GM21723 (cell line): ENCODE measurements around the gene DIRAS3.
"Not testable (repeated sequence)": the region's sequence is repeated elsewhere in the genome, so short reads cannot be mapped to it uniquely, and the experiment has no call there.

ENCODE experiments used
- ATAC-seq: cut with Tn5 transposase; IDR thresholded peaks from one replicate; pipeline ENCODE4 v1.9.1; 2021; ENCODE audit warnings: mild to moderate bottlenecking, moderate library complexity; ENCODE audit not compliant: unreplicated experiment

DIRAS3 gene

GRCh38 chr1:68028566-68028965 lies 21.9 kb downstream of the DIRAS3 start:
- ATAC-seq, result no peak

GRCh38 chr1:68024635-68025338 lies 25.6 kb downstream of the DIRAS3 start:
- ATAC-seq, result no peak

- no peak for ATAC-seq
These were observed 34.0 kb downstream of the DIRAS3 start for GRCh38 chr1:68016381-68016780.

GRCh38 chr1:68015971-68016370 lies 34.5 kb downstream of the DIRAS3 start:
- ATAC-seq, result no peak

GRCh38 chr1:68015369-68015768 lies 35.1 kb downstream of the DIRAS3 start:
- ATAC-seq, result no peak

GRCh38 chr1:68013351-68013750 lies 37.1 kb downstream of the DIRAS3 start:
- no peak for ATAC-seq

- no peak for ATAC-seq
These were observed 38.6 kb downstream of the DIRAS3 start for GRCh38 chr1:68011657-68012375.

- no peak for ATAC-seq
These were observed 39.9 kb downstream of the DIRAS3 start for GRCh38 chr1:68010543-68010942.

- ATAC-seq, result no peak
These were observed 40.3 kb downstream of the DIRAS3 start for GRCh38 chr1:68010090-68010489.

GRCh38 chr1:68003626-68004025 lies 46.8 kb downstream of the DIRAS3 start:
- not testable (repeated sequence) for ATAC-seq

GRCh38 chr1:68000191-68000590 lies 50.2 kb downstream of the DIRAS3 start:
- no peak for ATAC-seq

GRCh38 chr1:67997746-67998145 lies 52.7 kb downstream of the DIRAS3 start:
- no peak for ATAC-seq
